Measurements from ENCODE around the gene BAIAP2.
A peak's percentile ranks its signal among the peaks of the same experiment; 100 is the strongest.

The BAIAP2 gene

DNA sequence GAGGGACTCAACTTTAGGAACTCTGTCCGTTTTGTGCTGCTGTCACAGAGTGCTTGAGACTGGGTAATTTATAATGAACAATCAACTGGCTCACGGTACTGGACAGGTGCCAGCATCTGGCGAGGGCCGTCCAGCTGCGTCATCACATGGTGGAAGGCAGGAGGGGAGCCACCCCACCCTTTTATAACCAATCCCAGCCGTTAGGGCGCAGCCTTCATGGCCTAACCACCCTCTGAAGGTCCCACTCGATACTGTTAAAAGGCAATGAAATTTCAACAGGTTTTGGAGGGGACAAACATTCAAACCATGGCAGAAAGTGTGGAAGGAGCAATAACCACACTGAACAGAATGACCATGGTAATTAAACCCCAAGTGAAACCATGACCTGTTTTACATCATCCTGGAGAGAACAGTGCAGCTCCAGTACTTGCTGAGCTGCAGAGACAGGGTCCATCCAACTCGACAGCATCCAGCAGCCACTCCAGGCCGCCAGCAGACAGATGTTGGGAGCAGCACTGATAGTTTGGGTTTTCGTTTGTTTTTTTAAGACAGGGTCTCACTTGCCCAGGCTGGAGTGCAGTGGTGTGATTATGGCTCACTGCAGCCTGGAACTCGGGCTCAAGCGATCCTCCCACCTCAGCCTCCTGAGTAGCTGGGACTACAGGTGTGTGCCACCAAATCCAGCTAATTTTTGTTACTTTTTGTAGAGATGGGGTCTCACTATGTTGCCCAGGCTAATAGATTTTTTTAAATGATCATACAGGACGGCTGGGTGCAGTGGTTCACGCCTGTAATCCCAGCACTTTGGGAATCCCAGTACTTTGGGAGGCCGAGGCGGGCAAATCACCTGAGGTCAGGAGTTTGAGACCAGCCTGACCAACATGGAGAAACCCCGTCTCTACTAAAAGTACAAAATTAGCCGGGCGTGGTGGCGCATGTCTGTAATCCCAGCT, 32.3 kb upstream of the BAIAP2 start:
- Histone ChIP-seq H3K4me3 (peak overlapping the region; percentile 22), H3K27ac (no peak overlapping the region)
- peak; percentile 72 for DNase-seq (ENCODE audit: low spot score)
- no peak for TF ChIP-seq CTCF (IDR thresholded peaks at IDR 0.05)

DNA sequence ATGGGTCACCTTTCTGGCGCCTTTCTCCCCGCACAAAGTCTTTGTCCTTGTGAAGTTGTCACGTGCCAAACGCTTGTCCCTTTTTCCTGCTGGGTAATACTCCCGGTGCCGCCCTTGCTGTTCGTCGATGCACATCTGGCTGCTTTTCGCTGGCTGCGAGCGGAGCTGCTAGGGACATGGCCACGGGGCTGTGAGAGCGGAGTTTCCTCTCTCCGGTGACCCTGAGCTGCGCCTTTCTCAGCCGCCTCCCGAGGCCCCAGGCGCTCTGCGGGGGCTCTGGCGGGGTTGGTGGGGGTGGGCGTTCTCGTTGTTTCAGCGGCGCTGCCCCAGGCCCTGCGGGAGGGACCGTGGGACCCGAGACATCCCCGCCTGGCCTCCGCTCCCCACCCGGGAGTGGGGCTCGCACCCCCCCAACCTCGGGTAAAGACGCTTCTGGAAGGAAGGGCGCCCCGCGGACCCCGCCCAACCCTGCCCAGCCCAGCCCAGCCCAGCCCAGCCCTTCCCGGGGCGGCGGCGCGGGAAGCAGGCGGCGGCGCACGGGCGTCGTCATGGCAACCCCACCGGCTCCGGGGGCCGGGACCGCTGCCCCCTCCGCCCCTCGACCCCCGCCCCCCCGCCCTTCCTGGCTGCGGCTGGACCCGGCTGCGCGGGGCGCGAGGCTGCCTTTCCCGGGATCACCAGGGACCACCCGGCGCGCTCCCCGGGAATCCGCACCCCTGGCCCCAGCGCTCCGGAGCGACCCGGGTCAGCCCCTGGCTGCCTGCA, 31.1 kb upstream of the BAIAP2 start:
- Histone ChIP-seq H3K4me3 (peak overlapping the region; percentile 63), H3K27ac (no peak overlapping the region)
- no peak for TF ChIP-seq CTCF (IDR thresholded peaks at IDR 0.05)
- DNase-seq (ENCODE audit: low spot score) = no peak

DNA sequence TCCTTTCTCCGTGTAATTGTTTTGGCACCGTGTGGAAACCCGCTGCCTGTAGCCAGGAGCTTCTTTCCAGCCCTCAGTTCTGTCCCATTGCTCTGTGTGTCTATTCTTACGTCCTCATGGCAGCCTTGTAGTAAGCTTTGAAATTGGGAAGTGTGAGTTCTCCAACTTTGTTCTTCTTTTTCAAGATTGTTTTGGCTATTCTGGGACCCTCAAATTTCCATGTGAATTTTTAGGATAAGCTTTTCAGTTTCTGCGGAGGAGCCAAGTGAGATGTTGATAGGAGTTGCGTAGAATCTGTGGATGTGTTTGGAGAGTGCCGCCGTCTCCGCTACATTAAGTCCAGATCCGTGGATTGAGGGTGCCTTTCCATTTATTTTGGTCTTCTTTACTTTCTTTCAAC, 28.1 kb upstream of the BAIAP2 start:
- Histone ChIP-seq H3K4me3 (no peak overlapping the region), H3K27ac (no peak overlapping the region)
- TF ChIP-seq CTCF (IDR thresholded peaks at IDR 0.05) = no peak
- no peak for DNase-seq (ENCODE audit: low spot score)

DNA sequence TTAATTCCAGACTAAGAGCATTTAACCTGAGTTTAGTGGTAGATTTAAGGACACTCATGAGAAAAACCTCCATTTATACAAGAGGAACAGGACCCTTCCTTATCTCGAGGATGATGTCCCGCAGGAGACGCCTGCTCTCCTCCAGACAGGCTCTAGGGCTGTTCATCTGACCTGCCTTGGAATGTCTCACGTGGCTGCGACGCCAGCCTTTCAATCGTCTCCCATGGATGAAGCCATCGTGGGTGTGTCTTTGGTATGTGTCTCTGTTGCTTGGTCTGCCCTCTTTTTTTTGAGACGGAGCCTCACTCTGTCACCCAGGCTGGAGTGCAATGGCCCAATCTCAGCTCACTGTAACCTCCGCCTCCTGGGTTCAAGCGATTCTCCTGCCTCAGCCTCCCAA, 26.8 kb upstream of the BAIAP2 start:
- no peak overlapping the region for H3K4me3 ChIP-seq

GRCh38 chr17:81009136-81009535, 25.8 kb upstream of the BAIAP2 start:
- no peak for TF ChIP-seq CTCF (IDR thresholded peaks at IDR 0.05)
- no peak for DNase-seq (ENCODE audit: low spot score)
- Histone ChIP-seq H3K27ac (no peak overlapping the region), H3K4me3 (no peak overlapping the region)

More for the DNA sequence above, 26.8 kb upstream of the BAIAP2 start:
- TF ChIP-seq CTCF (IDR thresholded peaks at IDR 0.05) = no peak
- no peak overlapping the region for H3K27ac ChIP-seq
- no peak for DNase-seq (ENCODE audit: low spot score)

DNA sequence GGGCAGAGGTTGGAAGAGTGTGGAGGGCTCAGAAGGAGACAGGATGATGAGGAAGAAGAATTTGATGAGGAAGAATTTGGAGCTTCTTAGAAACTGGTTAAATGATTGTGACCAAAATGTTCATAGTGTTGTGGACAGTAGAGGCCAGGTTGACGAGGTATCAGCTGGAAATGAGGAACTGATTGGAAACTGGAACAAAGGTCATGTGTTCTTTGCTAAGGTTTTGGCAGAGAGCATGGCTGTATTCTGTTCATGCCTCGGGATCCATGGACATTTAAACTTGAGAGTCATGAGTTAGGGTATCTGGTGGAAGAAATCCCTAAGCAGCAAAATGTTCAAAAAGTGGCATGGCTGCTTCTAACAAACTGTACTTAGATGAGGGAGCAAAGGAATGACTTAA, 24.0 kb upstream of the BAIAP2 start:
- Histone ChIP-seq H3K4me3 (no peak overlapping the region), H3K27ac (no peak overlapping the region)
- no peak for TF ChIP-seq CTCF (IDR thresholded peaks at IDR 0.05)
- no peak for DNase-seq (ENCODE audit: low spot score)

All from coronary artery (tissue), 2 donors.